Measurements from ENCODE around the gene TECPR1. TPM values are rescaled to one million over a fixed set of nuclear protein-coding genes. Genes with fewer than 3 reads are reported as not detected.

Gene TECPR1
- 10 to 100 TPM; 25.6 to 25.7 TPM for total RNA-seq

- DNase-seq = peak; percentile 93
- POLR2A ChIA-PET = interaction anchor here (0.8 to 2.1 kb wide), 3 partner anchors 10 to 33 kb away, joined by 3 to 7 read pairs (median 4); partner anchors contain the start of gene BRI3
- ATAC-seq = peak; percentile 91
- intact Hi-C loops (cut with micrococcal nuclease) = no loop called here
- Mint-ChIP-seq H3K36me3 (ENCODE audit: low read depth) (peaks cover 18% of the 10 kb centered on the region), H3K4me1 (ENCODE audit: low read depth) (peaks cover 47% of the 10 kb centered on the region), H3K27ac (peak within 1 kb of the TSS; percentile 98), H3K27me3 (no peaks in the 10 kb centered on the region), H3K4me3 (peak within 1 kb of the TSS; percentile 96), H3K9me3 (no peaks in the 10 kb centered on the region)
- no peak for TF ChIP-seq CTCF (IDR thresholded peaks at IDR 0.05)
- CTCF ChIA-PET = interaction anchor here (1.5 to 1.9 kb wide), 2 partner anchors 11 to 42 kb away, joined by 3 to 4 read pairs; no protein-coding TSS in a partner anchor
Measured at GRCh38 chr7:98251601-98252424, at the start of gene TECPR1. Gene TECPR1, minus strand, starts transcription at chr7:98252232. Its CDS starts 6,086 bp downstream, at chr7:98246146.

- no peaks in the 10 kb centered on the region for H3K4me1 Mint-ChIP-seq (ENCODE audit: low read depth)
- no peak for TF ChIP-seq CTCF (IDR thresholded peaks at IDR 0.05)
- no peak overlapping the region for H3K4me3 Mint-ChIP-seq
- intact Hi-C loops (cut with micrococcal nuclease) = no loop called here
- DNase-seq = no peak
- no peaks in the 10 kb centered on the region for H3K9me3 Mint-ChIP-seq
- ATAC-seq = no peak
- H3K27ac Mint-ChIP-seq = no peak overlapping the region
- CTCF ChIA-PET = no interaction called here
- no peaks in the 10 kb centered on the region for H3K36me3 Mint-ChIP-seq (ENCODE audit: low read depth)
- POLR2A ChIA-PET = no interaction called here
- no peaks in the 10 kb centered on the region for H3K27me3 Mint-ChIP-seq
Measured at GRCh38 chr7:98300595-98301372, 48.8 kb upstream of the TECPR1 start.

- Mint-ChIP-seq H3K4me3 (no peak overlapping the region), H3K27ac (no peak overlapping the region), H3K9me3 (no peaks in the 10 kb centered on the region), H3K36me3 (ENCODE audit: low read depth) (no peaks in the 10 kb centered on the region), H3K27me3 (no peaks in the 10 kb centered on the region), H3K4me1 (ENCODE audit: low read depth) (no peaks in the 10 kb centered on the region)
- DNase-seq = no peak
- intact Hi-C loops (cut with micrococcal nuclease) = no loop called here
- ChIA-PET CTCF (no interaction called here), POLR2A (no interaction called here)
- TF ChIP-seq CTCF (IDR thresholded peaks at IDR 0.05) = no peak
- ATAC-seq = no peak
Measured at GRCh38 chr7:98297626-98298286, 45.7 kb upstream of the TECPR1 start.

- CTCF ChIA-PET = no interaction called here
- ATAC-seq (no peak), DNase-seq (no peak)
- Mint-ChIP-seq H3K27ac (no peak overlapping the region), H3K36me3 (ENCODE audit: low read depth) (peaks cover 2% of the 10 kb centered on the region), H3K4me3 (no peak overlapping the region), H3K4me1 (ENCODE audit: low read depth) (no peaks in the 10 kb centered on the region), H3K27me3 (no peaks in the 10 kb centered on the region), H3K9me3 (no peaks in the 10 kb centered on the region)
- POLR2A ChIA-PET = interaction anchor here (0.5 kb wide), 1 partner anchor 315 kb away, joined by 5 read pairs; no protein-coding TSS in a partner anchor
- no peak for TF ChIP-seq CTCF (IDR thresholded peaks at IDR 0.05)
- intact Hi-C loops (cut with micrococcal nuclease) = no loop called here
Measured at GRCh38 chr7:98296833-98297232, 44.8 kb upstream of the TECPR1 start.
